Left ventricle myocardium inferior (tissue), 1 donor: ENCODE data around the gene SCLT1. TPM values are rescaled to one million over a fixed set of nuclear protein-coding genes. Genes with fewer than 3 reads are reported as not detected.

ENCODE experiments used
- DNase-seq: peaks from one replicate; pipeline ENCODE4 v3.0.0-alpha.2; 2020
- H3K27ac ChIP-seq: fragments of 200-600 bp; replicated peaks from 2 replicates; pipeline ENCODE4 v1.8.0; 2021
- H3K27me3 ChIP-seq: fragments of 200-600 bp; 2 replicates; pipeline ENCODE4 v1.8.0; 2021; ENCODE audit warnings: low read depth
- H3K36me3 ChIP-seq: fragments of 200-600 bp; 2 replicates; pipeline ENCODE4 v1.8.0; 2021
- H3K4me1 ChIP-seq: fragments of 200-600 bp; 2 replicates; pipeline ENCODE4 v1.8.0; 2021
- H3K4me3 ChIP-seq: fragments of 200-600 bp; 2 replicates; pipeline ENCODE4 v1.8.0; 2021; ENCODE audit warnings: mild to moderate bottlenecking, moderate library complexity
- H3K9me3 ChIP-seq: fragments of 200-600 bp; replicated peaks from 2 replicates; pipeline ENCODE4 v1.8.0; 2021
- intact Hi-C: fragments of 100-400 bp; cut with micrococcal nuclease; formaldehyde crosslinking; loops from one replicate; pipeline ENCODE4 v1.11.0; 2022
- total RNA-seq: library from RNA; stranded (reverse); fragmentation: NEBNext Ultra II Directional; extraction: Animal tissue kit (Norgen Biotek cat#: 25700); gene quantifications from one replicate; pipeline ENCODE4 v1.2.1, GENCODE V29; 2021
- TF ChIP-seq, protein P1 (sequence below): fragments of 200-600 bp; IDR thresholded peaks from 2 replicates; pipeline ENCODE4 v1.8.0; 2021; ENCODE audit warnings: antibody characterized with exemption, mild to moderate bottlenecking, borderline replicate concordance
- donor health status: DM: no; HTN: yes; CAD: no; lungs with severe emphysema.

The SCLT1 gene
- total RNA-seq, 1 donor from 2014 or later, result 10.3 TPM

DNA sequence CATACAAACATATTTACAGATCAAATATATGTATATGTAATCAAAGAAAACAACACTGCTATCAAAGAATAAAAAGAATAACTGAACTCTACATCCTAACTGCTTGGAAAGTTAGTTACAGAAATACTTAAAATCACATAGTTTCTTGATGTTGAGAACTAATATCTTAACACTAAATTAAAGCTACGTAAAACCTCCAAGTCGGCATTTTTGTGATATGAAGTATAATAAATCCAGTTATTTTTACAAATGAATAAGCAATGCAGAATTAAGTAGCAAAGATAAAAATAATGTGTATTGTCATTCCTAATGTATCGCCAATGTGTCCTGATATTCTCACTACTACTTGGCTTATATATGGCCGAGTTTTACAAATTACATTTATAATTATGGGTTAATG lies 215.4 kb downstream of the SCLT1 start:
- intact Hi-C loops, result no loop called here
- TF ChIP-seq, protein P1, sequence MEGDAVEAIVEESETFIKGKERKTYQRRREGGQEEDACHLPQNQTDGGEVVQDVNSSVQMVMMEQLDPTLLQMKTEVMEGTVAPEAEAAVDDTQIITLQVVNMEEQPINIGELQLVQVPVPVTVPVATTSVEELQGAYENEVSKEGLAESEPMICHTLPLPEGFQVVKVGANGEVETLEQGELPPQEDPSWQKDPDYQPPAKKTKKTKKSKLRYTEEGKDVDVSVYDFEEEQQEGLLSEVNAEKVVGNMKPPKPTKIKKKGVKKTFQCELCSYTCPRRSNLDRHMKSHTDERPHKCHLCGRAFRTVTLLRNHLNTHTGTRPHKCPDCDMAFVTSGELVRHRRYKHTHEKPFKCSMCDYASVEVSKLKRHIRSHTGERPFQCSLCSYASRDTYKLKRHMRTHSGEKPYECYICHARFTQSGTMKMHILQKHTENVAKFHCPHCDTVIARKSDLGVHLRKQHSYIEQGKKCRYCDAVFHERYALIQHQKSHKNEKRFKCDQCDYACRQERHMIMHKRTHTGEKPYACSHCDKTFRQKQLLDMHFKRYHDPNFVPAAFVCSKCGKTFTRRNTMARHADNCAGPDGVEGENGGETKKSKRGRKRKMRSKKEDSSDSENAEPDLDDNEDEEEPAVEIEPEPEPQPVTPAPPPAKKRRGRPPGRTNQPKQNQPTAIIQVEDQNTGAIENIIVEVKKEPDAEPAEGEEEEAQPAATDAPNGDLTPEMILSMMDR, result no peak
- H3K4me3 ChIP-seq, result no peak overlapping the region

DNA sequence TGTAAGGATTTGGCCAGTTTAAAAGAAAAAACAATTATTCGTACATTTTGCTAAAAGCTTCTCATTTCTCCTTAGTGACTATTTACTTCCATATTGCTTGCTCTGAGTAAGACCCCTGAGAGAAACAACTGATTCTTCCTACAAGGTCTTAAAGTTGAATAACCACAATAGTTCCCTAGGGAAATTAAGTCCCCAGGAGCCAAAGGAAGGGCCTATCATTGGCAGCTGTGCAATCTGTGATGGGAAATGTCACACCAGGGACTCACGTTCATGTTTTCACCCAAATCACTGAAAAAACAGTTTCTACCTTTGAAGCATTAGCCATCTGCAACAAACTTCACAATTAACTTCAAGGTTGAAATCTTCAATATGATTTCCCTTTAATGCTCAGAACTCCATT lies 217.1 kb downstream of the SCLT1 start:
- H3K4me1 ChIP-seq, result peaks cover 6% of the 10 kb centered on the region
- no peak overlapping the region for H3K4me3 ChIP-seq
- H3K9me3 ChIP-seq, result no peaks in the 10 kb centered on the region
- intact Hi-C loops, result no loop called here
- no peak overlapping the region for H3K27ac ChIP-seq
- H3K27me3 ChIP-seq, result no peaks in the 10 kb centered on the region
- DNase-seq, result no peak
- peaks cover 36% of the 10 kb centered on the region for H3K36me3 ChIP-seq
- TF ChIP-seq, protein P1, result no peak

More for the DNA sequence above, 215.4 kb downstream of the SCLT1 start:
- Histone ChIP-seq H3K27me3 (no peaks in the 10 kb centered on the region), H3K4me1 (no peaks in the 10 kb centered on the region), H3K9me3 (no peaks in the 10 kb centered on the region), H3K36me3 (peaks cover 19% of the 10 kb centered on the region), H3K27ac (no peak overlapping the region)
- DNase-seq, result no peak

DNA sequence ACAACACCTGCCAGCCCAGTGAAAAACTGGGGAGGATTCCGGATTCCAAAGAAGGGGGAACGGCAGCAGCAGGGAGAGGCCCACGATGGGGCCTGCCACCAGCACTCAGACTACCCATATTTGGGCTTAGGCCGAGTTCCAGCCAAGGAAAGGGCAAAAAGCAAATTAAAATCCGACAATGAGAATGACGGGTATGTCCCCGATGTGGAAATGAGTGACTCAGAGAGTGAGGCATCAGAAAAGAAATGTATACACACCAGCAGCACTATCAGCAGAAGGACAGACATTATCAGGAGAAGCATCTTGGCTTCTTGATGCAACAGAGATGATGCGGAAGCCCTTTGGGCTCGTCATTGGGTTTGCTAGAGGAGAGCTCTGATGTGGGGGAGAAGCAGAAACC lies 221.4 kb downstream of the SCLT1 start:
- H3K4me1 ChIP-seq, result peaks cover 6% of the 10 kb centered on the region
- H3K27me3 ChIP-seq, result no peaks in the 10 kb centered on the region
- no peak for DNase-seq
- intact Hi-C loops, result no loop called here
- no peak overlapping the region for H3K27ac ChIP-seq
- H3K36me3 ChIP-seq, result peaks cover 76% of the 10 kb centered on the region
- no peak overlapping the region for H3K4me3 ChIP-seq
- no peaks in the 10 kb centered on the region for H3K9me3 ChIP-seq
- TF ChIP-seq, protein P1, result no peak

DNA sequence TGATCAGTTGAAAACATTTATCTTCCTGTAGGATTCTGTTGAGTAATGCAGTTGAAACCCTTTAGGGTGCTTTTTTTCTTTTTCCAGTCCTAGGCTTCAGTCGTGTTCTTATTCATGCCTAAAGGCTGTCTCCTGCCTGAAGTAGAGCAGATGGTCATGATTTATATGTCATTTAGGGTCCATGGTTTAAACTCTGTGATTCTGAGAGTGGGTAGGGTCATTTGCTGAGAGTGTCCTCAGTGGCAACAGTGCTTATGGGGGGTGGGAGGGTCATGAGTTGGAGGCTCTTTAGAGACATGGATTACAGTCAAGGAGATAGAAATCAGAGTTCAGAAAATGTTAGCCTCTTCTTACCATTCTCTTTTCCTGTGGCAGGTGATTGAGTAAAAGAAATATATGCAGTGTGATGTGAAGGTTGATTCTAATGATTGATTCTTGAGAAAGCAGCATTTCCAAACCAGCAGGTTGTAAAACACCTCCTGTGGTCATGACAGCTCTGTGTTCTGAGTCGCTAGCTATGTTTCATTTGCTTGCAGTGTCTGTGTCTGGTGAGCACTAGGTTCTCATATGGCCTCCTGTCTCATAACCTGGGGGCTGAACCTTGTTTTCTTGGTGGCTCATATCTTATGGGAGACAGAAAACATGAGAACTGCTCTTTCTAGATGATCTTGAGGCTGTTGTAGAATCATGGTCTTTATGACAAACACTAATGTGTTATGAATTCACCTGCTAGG lies 223.4 kb downstream of the SCLT1 start:
- TF ChIP-seq, protein P1, result no peak
- no peaks in the 10 kb centered on the region for H3K27me3 ChIP-seq
- H3K4me3 ChIP-seq, result no peak overlapping the region
- intact Hi-C loops, result no loop called here
- no peaks in the 10 kb centered on the region for H3K9me3 ChIP-seq
- H3K36me3 ChIP-seq, result peaks cover 79% of the 10 kb centered on the region
- H3K27ac ChIP-seq, result no peak overlapping the region
- peaks cover 6% of the 10 kb centered on the region for H3K4me1 ChIP-seq
- no peak for DNase-seq

DNA sequence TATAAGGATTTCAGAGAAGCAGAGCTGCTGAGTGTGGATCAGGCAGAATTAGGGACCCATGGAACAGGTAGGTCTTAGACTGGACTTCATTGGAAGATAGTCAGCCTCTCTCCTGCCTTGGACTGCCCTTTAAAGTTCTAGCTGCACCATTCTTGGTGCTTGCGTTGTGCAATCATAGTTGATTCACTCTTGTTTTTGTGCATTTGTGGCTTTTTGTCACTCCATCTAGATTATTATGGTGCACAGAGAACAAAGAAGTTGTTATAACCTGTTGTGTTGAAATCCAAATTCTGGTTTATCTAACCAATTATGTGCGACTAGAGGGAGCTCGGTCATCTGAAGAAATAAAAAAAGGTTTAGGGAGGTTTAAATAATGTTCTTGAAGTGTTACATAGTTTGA lies 224.6 kb downstream of the SCLT1 start:
- H3K9me3 ChIP-seq, result no peaks in the 10 kb centered on the region
- TF ChIP-seq, protein P1, result no peak
- intact Hi-C loops, result no loop called here

More for the DNA sequence above, 224.6 kb downstream of the SCLT1 start:
- H3K4me3 ChIP-seq, result no peak overlapping the region
- H3K27me3 ChIP-seq, result no peaks in the 10 kb centered on the region
- peaks cover 6% of the 10 kb centered on the region for H3K4me1 ChIP-seq
- H3K27ac ChIP-seq, result no peak overlapping the region
- peaks cover 81% of the 10 kb centered on the region for H3K36me3 ChIP-seq
- DNase-seq, result no peak
